ENCODE data around the gene SYT5.

- TF ChIP-seq CTCF (conservative IDR thresholded peaks at IDR 0.05; ENCODE audit: low read length), result no peak
- TF ChIP-seq EZH2phosphoT487 (IDR thresholded peaks at IDR 0.05; ENCODE audit: borderline replicate concordance, low read depth, low read length), result no peak
Measured at GRCh38 chr19:55208880-55209692, 29.0 kb upstream of the SYT5 start, which contains the start of gene PTPRH.

Measured in OCI-LY7 (cell line).